ENCODE measurements around the gene POLR3A. TPM values are rescaled to one million over a fixed set of nuclear protein-coding genes. Genes with fewer than 3 reads are reported as not detected.
"Not testable (repeated sequence)": the region's sequence is repeated elsewhere in the genome, so short reads cannot be mapped to it uniquely, and the experiment has no call there.

The POLR3A gene
- total RNA-seq, 1 experiment from 2014 or later, result 25.5 TPM

DNA sequence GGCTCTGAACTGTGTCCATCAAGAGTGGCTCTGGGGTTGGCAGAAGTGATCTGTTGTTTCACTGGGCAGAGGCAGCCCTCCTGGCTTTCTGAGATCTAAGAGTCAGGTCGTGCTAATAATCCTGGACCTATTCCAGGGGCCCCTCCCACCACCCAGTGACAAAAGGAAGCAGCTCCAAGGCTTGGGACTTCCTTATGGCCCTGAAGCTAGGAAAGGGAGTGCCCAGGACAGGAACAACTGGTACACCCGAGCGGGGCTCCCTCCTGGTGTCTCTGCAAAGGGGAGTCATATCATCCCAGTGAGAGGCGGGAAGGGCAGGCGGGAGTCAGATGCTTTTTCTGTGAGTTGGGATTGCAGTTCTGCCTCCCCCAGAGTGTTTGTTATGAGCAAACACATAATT lies 36.7 kb upstream of the POLR3A start:
- Histone ChIP-seq H3K27me3 (replicated peaks; ENCODE audit: control insufficient read depth, insufficient read depth, low read length) (no peaks in the 10 kb centered on the region), H3K9me3 (no peaks in the 10 kb centered on the region), H3K4me3 (ENCODE audit: low read depth, low read length) (no peak overlapping the region), H3K4me1 (no peaks in the 10 kb centered on the region), H3K36me3 (ENCODE audit: control insufficient read depth, insufficient read depth, low read length) (no peaks in the 10 kb centered on the region)
- TF ChIP-seq, protein P1, sequence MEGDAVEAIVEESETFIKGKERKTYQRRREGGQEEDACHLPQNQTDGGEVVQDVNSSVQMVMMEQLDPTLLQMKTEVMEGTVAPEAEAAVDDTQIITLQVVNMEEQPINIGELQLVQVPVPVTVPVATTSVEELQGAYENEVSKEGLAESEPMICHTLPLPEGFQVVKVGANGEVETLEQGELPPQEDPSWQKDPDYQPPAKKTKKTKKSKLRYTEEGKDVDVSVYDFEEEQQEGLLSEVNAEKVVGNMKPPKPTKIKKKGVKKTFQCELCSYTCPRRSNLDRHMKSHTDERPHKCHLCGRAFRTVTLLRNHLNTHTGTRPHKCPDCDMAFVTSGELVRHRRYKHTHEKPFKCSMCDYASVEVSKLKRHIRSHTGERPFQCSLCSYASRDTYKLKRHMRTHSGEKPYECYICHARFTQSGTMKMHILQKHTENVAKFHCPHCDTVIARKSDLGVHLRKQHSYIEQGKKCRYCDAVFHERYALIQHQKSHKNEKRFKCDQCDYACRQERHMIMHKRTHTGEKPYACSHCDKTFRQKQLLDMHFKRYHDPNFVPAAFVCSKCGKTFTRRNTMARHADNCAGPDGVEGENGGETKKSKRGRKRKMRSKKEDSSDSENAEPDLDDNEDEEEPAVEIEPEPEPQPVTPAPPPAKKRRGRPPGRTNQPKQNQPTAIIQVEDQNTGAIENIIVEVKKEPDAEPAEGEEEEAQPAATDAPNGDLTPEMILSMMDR (IDR thresholded peaks at IDR 0.05; ENCODE audit: insufficient read depth in 1 of 2, low read depth in 1 of 2, low read length in 1 of 2, severe bottlenecking in 1 of 2, unreplicated experiment in 1 of 2), result no peak
- H3K27me3 Mint-ChIP-seq (ENCODE audit: insufficient read depth, unreplicated experiment), result peaks cover 5% of the 10 kb centered on the region
- H3K9me3 Mint-ChIP-seq (ENCODE audit: unreplicated experiment), result no peaks in the 10 kb centered on the region
- POLR2A ChIA-PET, result no interaction called here
- H3K4me1 Mint-ChIP-seq (ENCODE audit: low read depth, unreplicated experiment), result no peaks in the 10 kb centered on the region
- CTCF ChIA-PET, result no interaction called here
- H3K36me3 Mint-ChIP-seq (ENCODE audit: insufficient read depth, unreplicated experiment), result no peaks in the 10 kb centered on the region
- H3K4me3 Mint-ChIP-seq (ENCODE audit: unreplicated experiment), result no peak overlapping the region
- no TSS peak for BruUV-seq (replicated peaks)
- no peak overlapping the region for H3K27ac Mint-ChIP-seq (ENCODE audit: unreplicated experiment)
- intact Hi-C loops (cut with micrococcal nuclease; ENCODE audit: unreplicated experiment), result no loop called here
- DNase-seq, result no peak

DNA sequence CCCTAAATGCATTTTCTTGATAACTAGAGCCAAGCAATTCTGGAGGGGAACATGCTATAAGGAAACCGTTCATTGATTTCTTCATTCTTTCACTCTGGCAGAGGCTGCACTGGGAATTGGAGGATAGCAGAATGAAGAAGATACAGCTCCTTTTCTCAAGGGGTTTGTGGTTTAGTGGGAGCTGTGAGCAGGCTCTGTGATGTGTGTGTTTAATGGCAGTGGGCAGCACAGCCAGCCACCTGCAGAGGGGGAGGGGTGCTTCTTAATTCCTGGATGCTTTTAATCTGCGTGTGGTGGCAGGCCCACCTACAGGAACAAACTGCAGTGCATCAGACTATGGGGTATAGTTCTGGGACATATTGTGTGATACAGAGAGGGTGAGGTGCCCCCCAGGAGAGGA lies 36.3 kb upstream of the POLR3A start:
- TF ChIP-seq, protein P1 (IDR thresholded peaks at IDR 0.05; ENCODE audit: insufficient read depth in 1 of 2, low read depth in 1 of 2, low read length in 1 of 2, severe bottlenecking in 1 of 2, unreplicated experiment in 1 of 2), result no peak
- Mint-ChIP-seq H3K27me3 (ENCODE audit: insufficient read depth, unreplicated experiment) (peaks cover 5% of the 10 kb centered on the region), H3K36me3 (ENCODE audit: insufficient read depth, unreplicated experiment) (no peaks in the 10 kb centered on the region), H3K4me1 (ENCODE audit: low read depth, unreplicated experiment) (no peaks in the 10 kb centered on the region), H3K27ac (ENCODE audit: unreplicated experiment) (no peak overlapping the region), H3K9me3 (ENCODE audit: unreplicated experiment) (no peaks in the 10 kb centered on the region), H3K4me3 (ENCODE audit: unreplicated experiment) (no peak overlapping the region)
- ChIA-PET POLR2A (no interaction called here), CTCF (no interaction called here)
- intact Hi-C loops (cut with micrococcal nuclease; ENCODE audit: unreplicated experiment), result no loop called here
- no peaks in the 10 kb centered on the region for H3K27me3 ChIP-seq (replicated peaks; ENCODE audit: control insufficient read depth, insufficient read depth, low read length)
- H3K9me3 ChIP-seq, result no peaks in the 10 kb centered on the region
- no peak for DNase-seq
- H3K4me1 ChIP-seq, result no peaks in the 10 kb centered on the region
- H3K36me3 ChIP-seq (ENCODE audit: control insufficient read depth, insufficient read depth, low read length), result no peaks in the 10 kb centered on the region
- BruUV-seq (replicated peaks), result no TSS peak
- no peak overlapping the region for H3K4me3 ChIP-seq (ENCODE audit: low read depth, low read length)

DNA sequence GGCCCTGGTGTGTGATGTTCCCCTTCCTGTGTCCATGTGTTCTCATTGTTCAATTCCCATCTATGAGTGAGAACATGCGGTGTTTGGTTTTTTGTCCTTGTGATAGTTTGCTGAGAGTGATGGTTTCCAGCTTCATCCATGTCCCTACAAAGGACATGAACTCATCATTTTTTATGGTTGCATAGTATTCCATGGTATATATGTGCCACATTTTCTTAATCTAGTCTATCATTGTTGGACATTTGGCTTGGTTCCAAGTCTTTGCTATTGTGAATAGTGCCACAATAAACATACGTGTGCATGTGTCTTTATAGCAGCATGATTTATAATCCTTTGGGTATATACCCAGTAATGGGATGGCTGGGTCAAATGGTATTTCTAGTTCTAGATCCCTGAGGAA lies 35.6 kb upstream of the POLR3A start:
- CTCF ChIA-PET; H3K9me3 ChIP-seq; H3K36me3 Mint-ChIP-seq (ENCODE audit: insufficient read depth, unreplicated experiment); DNase-seq; H3K9me3 Mint-ChIP-seq (ENCODE audit: unreplicated experiment); POLR2A ChIA-PET; H3K4me1 ChIP-seq; H3K4me1 Mint-ChIP-seq (ENCODE audit: low read depth, unreplicated experiment); H3K27me3 Mint-ChIP-seq (ENCODE audit: insufficient read depth, unreplicated experiment); H3K4me3 Mint-ChIP-seq (ENCODE audit: unreplicated experiment); H3K4me3 ChIP-seq (ENCODE audit: low read depth, low read length); H3K36me3 ChIP-seq (ENCODE audit: control insufficient read depth, insufficient read depth, low read length); BruUV-seq (replicated peaks); intact Hi-C loops (cut with micrococcal nuclease; ENCODE audit: unreplicated experiment); H3K27ac Mint-ChIP-seq (ENCODE audit: unreplicated experiment); H3K27me3 ChIP-seq (replicated peaks; ENCODE audit: control insufficient read depth, insufficient read depth, low read length): not testable (repeated sequence)

DNA sequence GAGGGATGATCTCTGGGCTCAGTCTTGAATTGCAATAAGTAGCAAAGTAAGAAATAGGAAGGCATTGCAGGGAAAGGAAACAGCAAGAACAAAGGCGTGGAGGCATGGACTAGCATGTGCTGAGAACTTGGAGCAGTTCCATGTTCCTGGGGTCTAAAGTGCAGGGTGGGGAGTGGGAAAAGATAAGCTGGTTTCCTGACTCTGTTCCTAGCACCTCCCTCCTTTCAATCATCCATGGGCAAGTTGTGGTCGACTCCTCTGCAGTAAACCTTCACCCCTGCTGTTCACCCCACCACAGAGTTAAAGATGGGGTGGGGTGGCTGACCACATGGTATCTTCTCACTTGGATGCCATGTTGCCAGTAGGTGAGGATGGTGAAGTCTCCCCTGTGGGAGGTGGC lies 33.9 kb upstream of the POLR3A start:
- TF ChIP-seq, protein P1 (IDR thresholded peaks at IDR 0.05; ENCODE audit: insufficient read depth in 1 of 2, low read depth in 1 of 2, low read length in 1 of 2, severe bottlenecking in 1 of 2, unreplicated experiment in 1 of 2), result no peak
- ChIA-PET POLR2A (no interaction called here), CTCF (no interaction called here)
- H3K9me3 ChIP-seq, result no peaks in the 10 kb centered on the region
- Mint-ChIP-seq H3K27ac (ENCODE audit: unreplicated experiment) (no peak overlapping the region), H3K4me3 (ENCODE audit: unreplicated experiment) (no peak overlapping the region), H3K4me1 (ENCODE audit: low read depth, unreplicated experiment) (no peaks in the 10 kb centered on the region), H3K36me3 (ENCODE audit: insufficient read depth, unreplicated experiment) (no peaks in the 10 kb centered on the region), H3K27me3 (ENCODE audit: insufficient read depth, unreplicated experiment) (peaks cover 5% of the 10 kb centered on the region), H3K9me3 (ENCODE audit: unreplicated experiment) (no peaks in the 10 kb centered on the region)
- intact Hi-C loops (cut with micrococcal nuclease; ENCODE audit: unreplicated experiment), result no loop called here
- no peaks in the 10 kb centered on the region for H3K4me1 ChIP-seq
- no peaks in the 10 kb centered on the region for H3K36me3 ChIP-seq (ENCODE audit: control insufficient read depth, insufficient read depth, low read length)
- BruUV-seq (replicated peaks), result no TSS peak
- DNase-seq, result no peak
- H3K27me3 ChIP-seq (replicated peaks; ENCODE audit: control insufficient read depth, insufficient read depth, low read length), result no peaks in the 10 kb centered on the region
- no peak overlapping the region for H3K4me3 ChIP-seq (ENCODE audit: low read depth, low read length)

Data from Caco-2 (cell line).